ENCODE results near the gene OSTF1.

The OSTF1 gene

DNA sequence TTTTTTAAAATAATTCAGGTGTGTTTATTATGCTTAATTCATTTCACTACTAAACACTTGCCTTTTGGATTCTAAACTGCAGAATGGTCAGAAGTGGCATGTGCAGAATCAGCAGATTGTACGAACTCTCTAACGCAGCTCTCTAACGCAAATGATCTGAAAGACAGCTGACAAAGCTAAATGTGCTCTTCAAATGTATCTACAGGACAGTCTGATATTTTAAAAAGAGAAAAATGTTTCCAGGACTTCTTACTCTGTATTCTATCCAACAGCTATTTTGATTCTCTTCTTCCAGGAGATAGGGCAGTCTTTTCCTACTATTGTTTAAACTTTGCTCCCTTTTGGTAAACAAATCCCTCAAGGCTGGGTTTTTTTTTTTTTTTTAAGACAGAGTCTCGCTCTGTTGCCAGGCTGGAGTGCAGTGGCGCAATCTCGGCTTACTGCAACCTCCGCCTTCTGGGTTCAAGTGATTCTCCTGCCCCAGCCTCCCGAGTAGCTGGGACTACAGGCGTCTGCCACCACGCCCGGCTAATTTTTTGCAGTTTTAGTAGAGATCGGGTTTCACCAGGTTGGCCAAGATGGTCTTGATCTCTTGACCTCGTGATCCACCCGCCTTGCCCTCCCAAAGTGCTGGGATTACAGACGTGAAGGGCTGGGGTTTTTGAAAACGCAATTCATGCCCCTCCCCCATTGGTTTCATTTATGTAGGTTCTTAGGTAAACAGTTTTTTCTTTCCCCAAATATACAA is 1.6 kb upstream of the OSTF1 start:
- no peak for DNase-seq

- no peak for DNase-seq
Measured at GRCh38 chr9:75087289-75087823, 958 bp upstream of the OSTF1 start.

GRCh38 chr9:75088646-75089372 is 495 bp downstream of the OSTF1 start:
- no peak for DNase-seq

DNA sequence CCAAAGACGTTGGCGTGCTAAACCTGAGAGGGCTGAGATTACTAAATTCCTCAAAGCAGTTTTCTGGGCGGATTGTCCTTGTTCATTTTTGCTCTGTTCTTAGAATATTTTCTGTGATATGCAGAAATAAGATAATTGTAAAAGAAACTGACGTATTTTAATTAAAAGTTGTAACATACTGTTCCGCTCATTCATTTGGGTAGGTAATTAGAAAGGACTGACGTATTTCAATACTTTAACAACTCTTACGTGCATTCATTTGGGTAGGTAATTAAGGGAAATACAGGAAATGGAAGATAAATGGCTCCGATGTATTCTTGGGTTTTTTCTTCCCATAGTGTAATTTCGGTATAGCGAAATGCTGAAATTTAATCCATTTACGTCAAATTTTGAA is 1.1 kb downstream of the OSTF1 start:
- DNase-seq = no peak

GRCh38 chr9:75090579-75090978 is 2.3 kb downstream of the OSTF1 start:
- DNase-seq = no peak

DNA sequence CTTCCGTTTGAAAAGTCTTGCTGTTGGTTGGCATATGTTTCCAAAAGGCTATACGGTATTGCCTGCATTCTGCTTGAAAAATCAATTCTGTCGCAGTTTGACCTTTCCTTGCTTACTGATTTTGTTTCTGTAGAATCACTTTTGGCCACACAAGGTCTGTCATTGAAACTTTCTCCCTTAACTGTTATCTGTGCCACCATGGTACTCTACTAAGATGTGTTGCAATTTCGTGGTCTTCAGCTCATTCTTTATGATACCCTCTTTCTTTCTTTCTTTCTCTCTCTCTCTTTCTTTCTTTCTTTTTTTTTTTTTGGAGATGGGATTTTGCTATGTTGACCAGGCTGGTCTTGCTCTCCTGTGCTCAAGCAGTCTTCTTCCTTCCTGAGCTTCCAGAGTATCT is 4.5 kb downstream of the OSTF1 start:
- DNase-seq = no peak

DNA sequence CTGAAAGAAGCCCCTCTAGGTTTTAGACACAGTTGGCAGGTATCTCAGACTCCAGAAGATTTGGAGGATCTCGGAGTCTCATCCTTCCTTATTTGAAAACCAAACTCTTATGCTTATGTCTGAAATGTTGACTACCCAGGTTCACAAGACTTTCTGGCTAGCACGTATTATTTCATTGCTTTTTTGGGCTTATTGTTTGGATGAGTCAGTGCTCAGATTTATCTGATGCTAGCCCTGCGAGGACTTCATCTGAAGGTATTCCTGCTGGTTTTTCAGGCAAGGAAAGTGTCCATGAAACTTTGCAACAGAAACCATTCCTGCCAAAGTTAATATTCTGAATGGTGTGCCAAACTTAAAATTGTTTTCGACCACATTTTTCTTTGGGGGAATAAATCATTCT is 8.5 kb downstream of the OSTF1 start:
- DNase-seq = no peak

DNA sequence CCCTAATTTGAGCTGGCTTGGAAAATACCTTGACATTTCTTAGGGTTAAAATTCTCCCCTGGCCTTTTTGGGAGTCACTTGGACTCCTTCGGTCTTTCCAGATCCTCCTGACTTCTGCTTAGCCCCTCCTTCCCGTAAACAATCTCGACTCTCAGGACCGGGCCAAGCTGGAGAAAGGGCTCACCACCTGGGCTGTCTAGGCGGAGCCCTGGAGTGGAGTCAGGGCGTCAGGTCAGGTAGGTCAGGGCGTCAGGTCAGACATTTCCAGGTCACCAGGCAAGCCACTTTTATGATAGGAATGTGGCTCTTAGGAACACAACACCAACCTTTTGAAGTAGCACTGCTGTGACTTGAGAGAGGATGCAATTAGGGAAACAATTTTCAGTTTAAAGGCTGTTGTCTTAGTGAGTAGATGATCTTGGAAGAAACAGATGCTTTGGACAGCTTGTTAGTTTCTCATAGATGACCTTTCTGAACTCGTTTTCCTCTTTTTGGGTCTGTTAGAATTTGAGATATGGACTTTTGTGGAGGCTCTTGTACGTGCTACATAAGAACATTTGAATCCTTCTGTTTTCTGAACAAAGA is 12.8 kb downstream of the OSTF1 start:
- DNase-seq = no peak

GRCh38 chr9:75102177-75102790 is 14.0 kb downstream of the OSTF1 start:
- DNase-seq = no peak

- no peak for DNase-seq
Measured at GRCh38 chr9:75104607-75105006, 16.3 kb downstream of the OSTF1 start.

- DNase-seq = no peak
Measured at GRCh38 chr9:75105019-75105540, 16.8 kb downstream of the OSTF1 start.

- DNase-seq = no peak
Measured at GRCh38 chr9:75105841-75106240, 17.5 kb downstream of the OSTF1 start.

GRCh38 chr9:75106857-75107256 is 18.5 kb downstream of the OSTF1 start:
- DNase-seq = no peak

- DNase-seq = no peak
Measured at GRCh38 chr9:75108571-75108970, 20.3 kb downstream of the OSTF1 start.

- no peak for DNase-seq
Measured at GRCh38 chr9:75109210-75109839, 21.0 kb downstream of the OSTF1 start.

GRCh38 chr9:75111019-75111622 is 22.8 kb downstream of the OSTF1 start:
- no peak for DNase-seq

GRCh38 chr9:75112789-75113188 is 24.5 kb downstream of the OSTF1 start:
- DNase-seq = no peak

GRCh38 chr9:75116306-75116705 is 28.0 kb downstream of the OSTF1 start:
- no peak for DNase-seq

DNA sequence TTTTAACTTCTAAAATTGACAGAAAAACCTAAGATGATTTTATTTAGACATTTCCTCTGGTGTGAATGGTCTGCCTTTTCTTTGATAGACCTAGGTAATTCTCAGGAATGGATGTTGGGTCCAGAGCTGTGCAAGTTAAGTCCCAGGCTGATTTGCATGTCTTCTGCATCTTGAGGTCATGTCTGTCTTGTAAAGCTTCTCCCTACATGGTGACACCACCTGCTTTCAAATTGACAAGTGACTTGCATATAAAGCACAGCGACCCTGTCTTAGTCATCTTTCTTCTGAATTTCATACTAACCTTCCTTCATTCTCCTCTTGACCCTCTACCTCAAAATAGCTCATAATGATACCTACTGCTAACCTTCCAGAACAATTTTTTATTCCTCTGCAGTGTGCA is 29.2 kb downstream of the OSTF1 start:
- no peak for DNase-seq

GRCh38 chr9:75120686-75121085 is 32.4 kb downstream of the OSTF1 start:
- DNase-seq = no peak

DNA sequence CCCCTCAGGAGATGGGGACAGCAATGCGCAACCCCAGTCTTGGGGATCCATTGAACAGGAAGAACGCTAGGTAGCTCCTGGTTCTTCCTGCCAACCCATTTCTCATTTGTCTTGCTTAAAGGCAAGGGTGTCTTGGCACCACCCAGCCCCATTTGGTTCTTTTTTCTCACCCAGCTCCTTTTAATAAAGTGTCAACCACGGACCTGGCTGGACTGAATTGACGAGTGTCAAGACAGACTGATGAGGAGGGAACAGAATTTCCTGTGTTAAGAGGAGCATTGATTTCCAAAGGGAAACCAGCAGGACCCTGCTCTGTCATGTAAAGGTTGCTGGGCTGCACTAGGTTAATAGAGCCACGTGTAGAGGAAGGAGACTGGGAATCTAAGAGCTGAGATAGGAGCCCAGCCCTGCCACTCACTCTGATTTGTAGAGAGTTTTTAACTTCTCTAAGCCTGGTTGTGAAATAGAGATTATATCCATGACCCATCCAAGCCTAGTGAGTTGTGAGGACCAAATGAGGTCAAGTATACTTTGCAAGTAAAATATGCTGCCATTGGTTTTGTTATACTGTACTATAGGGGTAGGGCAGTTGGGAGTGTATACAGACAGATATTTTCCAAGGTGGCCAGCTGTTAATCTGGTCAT is 33.7 kb downstream of the OSTF1 start:
- no peak for DNase-seq

DNA sequence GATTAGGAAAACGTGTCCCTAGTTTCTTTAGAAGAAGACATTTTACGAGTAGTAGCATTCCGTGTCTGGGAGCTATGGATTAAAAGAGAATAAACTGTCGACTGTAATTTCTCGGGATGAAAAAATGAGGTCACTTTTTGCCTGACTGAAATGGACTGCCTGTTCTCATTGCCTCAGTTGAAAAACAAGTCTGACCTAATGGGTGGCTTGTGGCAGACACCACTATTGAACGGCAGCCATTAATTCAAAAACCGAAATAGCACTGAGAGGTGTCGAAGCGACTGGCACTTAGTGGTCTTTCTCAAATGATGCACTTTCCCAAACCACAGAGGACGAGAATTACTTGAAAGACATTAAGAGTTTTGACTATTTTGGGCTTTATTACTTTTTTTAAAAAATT is 35.4 kb downstream of the OSTF1 start:
- DNase-seq = no peak
